ENCODE data around the gene PLPP2.

DNA sequence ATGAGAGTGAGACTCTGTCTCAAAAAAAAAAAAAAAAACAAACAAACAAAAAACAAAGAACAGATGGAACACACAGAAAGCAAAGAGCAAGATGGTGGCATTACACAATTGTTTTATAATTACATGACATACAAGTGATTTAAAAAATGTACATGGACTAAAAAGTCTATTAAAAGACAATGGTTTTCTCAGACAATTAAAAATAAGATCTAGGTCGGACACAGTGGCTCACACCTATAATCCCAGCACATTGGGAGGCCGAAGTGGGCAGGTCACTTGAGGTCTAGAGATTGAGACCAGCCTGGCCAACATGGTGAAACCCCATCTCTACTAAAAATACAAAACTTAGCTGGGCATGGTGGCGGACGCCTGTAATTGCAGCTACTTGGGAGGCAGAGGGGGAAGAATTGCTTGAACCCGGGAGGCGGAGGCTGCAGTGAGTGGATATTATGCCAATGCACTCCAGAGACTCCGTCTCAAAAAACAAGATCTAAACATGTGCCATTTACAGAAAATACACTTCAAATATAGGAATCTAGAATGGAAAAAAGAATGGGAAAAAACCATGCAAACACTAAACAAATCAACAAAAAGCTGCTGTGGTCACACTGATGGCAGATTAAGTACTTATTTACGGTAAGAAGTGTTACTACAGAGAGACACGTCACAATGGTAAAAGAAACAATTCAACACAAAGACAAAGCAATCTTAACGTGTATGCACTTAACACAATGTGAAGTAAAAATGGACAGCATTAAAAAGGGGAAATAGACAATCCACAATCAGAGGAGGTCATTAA, 26.7 kb upstream of the PLPP2 start:
- TF ChIP-seq POLR2A (IDR thresholded peaks at IDR 0.05) (no peak), EP300 (IDR thresholded peaks at IDR 0.05) (no peak)
- TF ChIP-seq, protein P1, sequence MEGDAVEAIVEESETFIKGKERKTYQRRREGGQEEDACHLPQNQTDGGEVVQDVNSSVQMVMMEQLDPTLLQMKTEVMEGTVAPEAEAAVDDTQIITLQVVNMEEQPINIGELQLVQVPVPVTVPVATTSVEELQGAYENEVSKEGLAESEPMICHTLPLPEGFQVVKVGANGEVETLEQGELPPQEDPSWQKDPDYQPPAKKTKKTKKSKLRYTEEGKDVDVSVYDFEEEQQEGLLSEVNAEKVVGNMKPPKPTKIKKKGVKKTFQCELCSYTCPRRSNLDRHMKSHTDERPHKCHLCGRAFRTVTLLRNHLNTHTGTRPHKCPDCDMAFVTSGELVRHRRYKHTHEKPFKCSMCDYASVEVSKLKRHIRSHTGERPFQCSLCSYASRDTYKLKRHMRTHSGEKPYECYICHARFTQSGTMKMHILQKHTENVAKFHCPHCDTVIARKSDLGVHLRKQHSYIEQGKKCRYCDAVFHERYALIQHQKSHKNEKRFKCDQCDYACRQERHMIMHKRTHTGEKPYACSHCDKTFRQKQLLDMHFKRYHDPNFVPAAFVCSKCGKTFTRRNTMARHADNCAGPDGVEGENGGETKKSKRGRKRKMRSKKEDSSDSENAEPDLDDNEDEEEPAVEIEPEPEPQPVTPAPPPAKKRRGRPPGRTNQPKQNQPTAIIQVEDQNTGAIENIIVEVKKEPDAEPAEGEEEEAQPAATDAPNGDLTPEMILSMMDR (IDR thresholded peaks at IDR 0.05), result no peak
